Upper lobe of right lung (tissue), 1 donor: ENCODE measurements around the gene NCKAP5. TPM values are rescaled to one million over a fixed set of nuclear protein-coding genes. Genes with fewer than 3 reads are reported as not detected.

Experiments
- ATAC-seq: fragments of 200-7000 bp; cut with Tn5 transposase; one replicate; pipeline ENCODE4 v1.9.1; 2020; ENCODE audit warnings: mild to moderate bottlenecking, moderate library complexity
- DNase-seq: peaks from one replicate; pipeline ENCODE4 v3.0.0-alpha.2; 2020
- H3K27ac ChIP-seq: fragments of 200-600 bp; one replicate; pipeline ENCODE4 v1.8.0; 2022
- H3K27me3 ChIP-seq: fragments of 200-600 bp; one replicate; pipeline ENCODE4 v1.8.0; 2022; ENCODE audit warnings: mild to moderate bottlenecking
- H3K36me3 ChIP-seq: fragments of 200-600 bp; one replicate; pipeline ENCODE4 v1.8.0; 2022
- H3K4me1 ChIP-seq: fragments of 200-600 bp; one replicate; pipeline ENCODE4 v1.8.0; 2022
- H3K4me3 ChIP-seq: fragments of 200-600 bp; one replicate; pipeline ENCODE4 v1.8.0; 2022; ENCODE audit warnings: mild to moderate bottlenecking
- H3K9me3 ChIP-seq: fragments of 200-600 bp; one replicate; pipeline ENCODE4 v1.8.0; 2022
- CTCF ChIP-seq: fragments of 200-600 bp; IDR thresholded peaks from one replicate; pipeline ENCODE4 v1.8.0; 2022; ENCODE audit warnings: antibody characterized with exemption
- intact Hi-C: fragments of 100-400 bp; cut with DNase I; formaldehyde crosslinking; loops from one replicate; pipeline ENCODE4 v1.11.0; 2022
- total RNA-seq: library from RNA; stranded (reverse); fragmentation: NEBNext Ultra II Directional; extraction: Animal tissue kit (Norgen Biotek cat#: 25700); gene quantifications from one replicate; pipeline ENCODE4 v1.2.1, GENCODE V29; 2021
- donor health status: DM: no; HTN: yes; CAD: no; lungs with severe emphysema.

Gene NCKAP5
- total RNA-seq, 1 donor from 2014 or later: 40.8 TPM

GRCh38 chr2:132873738-132874137 lies 694.5 kb downstream of the NCKAP5 start:
- H3K4me1 ChIP-seq: no peaks in the 10 kb centered on the region
- no peaks in the 10 kb centered on the region for H3K27me3 ChIP-seq
- no peak overlapping the region for H3K27ac ChIP-seq
- DNase-seq: no peak
- H3K9me3 ChIP-seq: no peaks in the 10 kb centered on the region
- no peak for ATAC-seq
- no peak for TF ChIP-seq CTCF
- intact Hi-C loops: no loop called here
- no peaks in the 10 kb centered on the region for H3K36me3 ChIP-seq
- no peak overlapping the region for H3K4me3 ChIP-seq

GRCh38 chr2:132871831-132872230 lies 696.4 kb downstream of the NCKAP5 start:
- intact Hi-C loops: no loop called here
- H3K36me3 ChIP-seq: no peaks in the 10 kb centered on the region
- ATAC-seq (peak; percentile 48), DNase-seq (no peak)
- H3K27me3 ChIP-seq: no peaks in the 10 kb centered on the region
- H3K27ac ChIP-seq: no peak overlapping the region
- H3K9me3 ChIP-seq: no peaks in the 10 kb centered on the region
- no peaks in the 10 kb centered on the region for H3K4me1 ChIP-seq
- no peak for TF ChIP-seq CTCF
- H3K4me3 ChIP-seq: no peak overlapping the region

GRCh38 chr2:132863961-132864360 lies 704.3 kb downstream of the NCKAP5 start:
- no peaks in the 10 kb centered on the region for H3K36me3 ChIP-seq
- no peak for TF ChIP-seq CTCF
- no peaks in the 10 kb centered on the region for H3K4me1 ChIP-seq
- no peak overlapping the region for H3K27ac ChIP-seq
- ATAC-seq: no peak
- H3K27me3 ChIP-seq: no peaks in the 10 kb centered on the region
- intact Hi-C loops: no loop called here
- no peak for DNase-seq
- H3K4me3 ChIP-seq: no peak overlapping the region
- no peaks in the 10 kb centered on the region for H3K9me3 ChIP-seq

- H3K4me1 ChIP-seq: no peaks in the 10 kb centered on the region
- no peak for TF ChIP-seq CTCF
- H3K27ac ChIP-seq: no peak overlapping the region
- no peak for ATAC-seq
- H3K9me3 ChIP-seq: no peaks in the 10 kb centered on the region
- no peaks in the 10 kb centered on the region for H3K36me3 ChIP-seq
- no peak overlapping the region for H3K4me3 ChIP-seq
- intact Hi-C loops: no loop called here
- no peak for DNase-seq
- H3K27me3 ChIP-seq: no peaks in the 10 kb centered on the region
These were observed 708.0 kb downstream of the NCKAP5 start for GRCh38 chr2:132860220-132860619.

GRCh38 chr2:132859590-132859989 lies 708.7 kb downstream of the NCKAP5 start:
- Histone ChIP-seq H3K27me3 (no peaks in the 10 kb centered on the region), H3K27ac (no peak overlapping the region), H3K4me1 (no peaks in the 10 kb centered on the region), H3K36me3 (no peaks in the 10 kb centered on the region), H3K4me3 (no peak overlapping the region), H3K9me3 (no peaks in the 10 kb centered on the region)
- no peak for TF ChIP-seq CTCF
- intact Hi-C loops: no loop called here
- ATAC-seq (no peak), DNase-seq (no peak)

GRCh38 chr2:132857319-132857718 lies 710.9 kb downstream of the NCKAP5 start:
- intact Hi-C loops: no loop called here
- TF ChIP-seq CTCF: no peak

More at GRCh38 chr2:132857319-132857718, 710.9 kb downstream of the NCKAP5 start:
- no peaks in the 10 kb centered on the region for H3K27me3 ChIP-seq
- ATAC-seq: no peak
- no peak for DNase-seq
- no peaks in the 10 kb centered on the region for H3K4me1 ChIP-seq
- H3K27ac ChIP-seq: no peak overlapping the region
- H3K4me3 ChIP-seq: no peak overlapping the region
- no peaks in the 10 kb centered on the region for H3K36me3 ChIP-seq
- H3K9me3 ChIP-seq: no peaks in the 10 kb centered on the region
